Glomerular endothelial cell (primary cell): ENCODE results near the gene OOSP3. TPM values are rescaled to one million over a fixed set of nuclear protein-coding genes. Genes with fewer than 3 reads are reported as not detected.

ENCODE experiments used
- DNase-seq: peaks from one replicate; pipeline ENCODE4 v3.0.0-alpha.2; 2011; ENCODE audit warnings: low read depth, low spot score; ENCODE audit errors: extremely low read depth
- total RNA-seq: library from RNA; depleted of rRNA; stranded (reverse); fragments of >200 nt; gene quantifications from 2 replicates; pipeline ENCODE4 v1.2.3, GENCODE V29; 2015

The OOSP3 gene
- total RNA-seq, 1 donor from 2014 or later: not detected

DNA sequence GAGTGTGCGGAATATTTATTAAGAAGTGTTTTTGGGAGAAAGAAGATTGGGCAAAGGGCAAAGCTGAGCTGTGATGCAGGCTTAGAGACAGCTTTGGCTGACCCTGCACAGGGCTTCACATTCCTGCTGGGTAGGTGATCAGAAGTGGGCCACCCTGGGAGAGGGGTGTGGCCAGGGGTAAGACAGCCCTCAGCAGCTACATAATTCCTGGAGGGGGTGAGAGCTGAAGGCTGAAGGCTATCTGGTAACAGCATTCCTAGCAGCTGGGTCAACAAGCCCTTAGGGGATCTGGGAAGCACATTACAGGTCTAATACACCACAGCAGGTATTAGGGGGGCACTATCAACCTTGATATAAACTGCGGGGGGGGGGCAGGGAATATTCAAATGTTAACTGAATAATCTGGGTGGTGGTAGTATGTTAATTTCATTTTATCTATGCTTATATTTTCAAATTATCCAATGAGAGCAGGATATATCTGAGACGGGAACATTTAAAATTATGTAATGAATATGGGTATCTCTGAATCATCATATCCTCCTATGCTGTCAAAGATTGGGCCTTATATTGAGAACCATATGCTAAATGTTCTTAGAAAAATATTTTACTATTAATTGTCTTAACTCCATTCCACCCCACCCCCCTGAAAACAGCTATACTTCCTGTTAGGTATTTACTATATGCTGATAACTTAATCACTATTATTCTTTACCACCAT is 65.6 kb downstream of the OOSP3 start:
- no peak for DNase-seq

DNA sequence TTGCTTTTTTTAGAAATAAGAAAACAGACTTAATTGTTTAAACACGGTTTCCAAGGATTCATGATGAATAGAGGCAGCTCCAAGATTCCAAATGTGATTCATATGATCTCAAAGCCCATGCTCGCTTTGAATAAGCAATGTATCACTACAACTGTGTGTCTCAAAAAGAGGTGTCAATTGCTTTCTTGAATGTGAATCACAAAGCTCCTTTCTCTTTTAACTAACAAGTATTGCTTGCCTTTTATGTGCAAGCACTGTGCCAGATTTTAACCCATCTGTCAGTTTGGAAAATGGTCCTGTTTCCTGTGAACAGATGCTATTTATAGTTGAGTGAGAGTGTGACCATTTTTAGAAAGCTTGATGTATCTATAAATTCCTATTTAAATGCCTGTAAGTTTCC is 66.1 kb downstream of the OOSP3 start:
- no peak for DNase-seq

Other genes with a start within 250 kb of the OOSP3 start
- 16.2 and 30.7 TPM in 2 replicates for gene PATL1, start 209.7 kb upstream of the OOSP3 start, total RNA-seq
- gene OR10V1, start 164.9 kb upstream of the OOSP3 start, total RNA-seq: not detected in 2 replicates
- gene STX3, start 123.4 kb upstream of the OOSP3 start, total RNA-seq: 70.9 and 77.0 TPM in 2 replicates
- gene MRPL16, start 68.0 kb upstream of the OOSP3 start, total RNA-seq: 44.8 and 51.2 TPM in 2 replicates
- gene CBLIF, start 33.3 kb upstream of the OOSP3 start, total RNA-seq: not detected in 2 replicates
- not detected in 2 replicates for gene TCN1, start 12.3 kb upstream of the OOSP3 start, total RNA-seq
- not detected in 2 replicates for gene OOSP1, start 59.6 kb downstream of the OOSP3 start, total RNA-seq
- not detected in 2 replicates for gene OOSP4A, start 85.3 kb downstream of the OOSP3 start, total RNA-seq
- gene OOSP4B, start 138.4 kb downstream of the OOSP3 start, total RNA-seq: not detected in 2 replicates
- gene OOSP2, start 161.6 kb downstream of the OOSP3 start, total RNA-seq: not detected in 2 replicates
- gene MS4A3, start 177.9 kb downstream of the OOSP3 start, total RNA-seq: not detected in 2 replicates
- not detected in 2 replicates for gene MS4A2, start 209.9 kb downstream of the OOSP3 start, total RNA-seq